LNCAP (cell line): Measurements from ENCODE around the gene RMDN2.

Experiments
- TF ChIP-seq, protein P1 (sequence below): fragments of 450-650 bp; IDR thresholded peaks from 2 replicates; pipeline ENCODE4 v1.5.1; 2017; ENCODE audit warnings: mild to moderate bottlenecking

RMDN2 gene

DNA sequence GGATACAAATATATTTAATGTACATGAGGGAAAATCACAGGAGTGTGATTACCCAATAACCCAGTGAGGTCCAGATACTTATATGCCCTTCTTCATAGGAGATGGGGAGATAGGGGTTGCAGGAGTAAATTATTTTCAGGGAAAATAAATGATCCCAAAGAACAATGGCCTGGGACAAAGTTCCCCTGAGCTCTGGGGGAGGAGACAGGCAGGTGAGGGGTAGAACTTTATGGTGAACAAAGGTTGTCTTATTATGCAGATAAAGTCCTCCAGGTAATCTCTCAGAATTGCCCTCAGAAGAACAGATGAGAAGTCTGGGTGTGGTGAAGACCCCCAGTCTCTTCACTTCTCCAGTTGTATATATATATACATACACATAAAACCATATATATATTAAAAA lies 22.1 kb upstream of the RMDN2 start:
- TF ChIP-seq, protein P1, sequence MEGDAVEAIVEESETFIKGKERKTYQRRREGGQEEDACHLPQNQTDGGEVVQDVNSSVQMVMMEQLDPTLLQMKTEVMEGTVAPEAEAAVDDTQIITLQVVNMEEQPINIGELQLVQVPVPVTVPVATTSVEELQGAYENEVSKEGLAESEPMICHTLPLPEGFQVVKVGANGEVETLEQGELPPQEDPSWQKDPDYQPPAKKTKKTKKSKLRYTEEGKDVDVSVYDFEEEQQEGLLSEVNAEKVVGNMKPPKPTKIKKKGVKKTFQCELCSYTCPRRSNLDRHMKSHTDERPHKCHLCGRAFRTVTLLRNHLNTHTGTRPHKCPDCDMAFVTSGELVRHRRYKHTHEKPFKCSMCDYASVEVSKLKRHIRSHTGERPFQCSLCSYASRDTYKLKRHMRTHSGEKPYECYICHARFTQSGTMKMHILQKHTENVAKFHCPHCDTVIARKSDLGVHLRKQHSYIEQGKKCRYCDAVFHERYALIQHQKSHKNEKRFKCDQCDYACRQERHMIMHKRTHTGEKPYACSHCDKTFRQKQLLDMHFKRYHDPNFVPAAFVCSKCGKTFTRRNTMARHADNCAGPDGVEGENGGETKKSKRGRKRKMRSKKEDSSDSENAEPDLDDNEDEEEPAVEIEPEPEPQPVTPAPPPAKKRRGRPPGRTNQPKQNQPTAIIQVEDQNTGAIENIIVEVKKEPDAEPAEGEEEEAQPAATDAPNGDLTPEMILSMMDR, result no peak

DNA sequence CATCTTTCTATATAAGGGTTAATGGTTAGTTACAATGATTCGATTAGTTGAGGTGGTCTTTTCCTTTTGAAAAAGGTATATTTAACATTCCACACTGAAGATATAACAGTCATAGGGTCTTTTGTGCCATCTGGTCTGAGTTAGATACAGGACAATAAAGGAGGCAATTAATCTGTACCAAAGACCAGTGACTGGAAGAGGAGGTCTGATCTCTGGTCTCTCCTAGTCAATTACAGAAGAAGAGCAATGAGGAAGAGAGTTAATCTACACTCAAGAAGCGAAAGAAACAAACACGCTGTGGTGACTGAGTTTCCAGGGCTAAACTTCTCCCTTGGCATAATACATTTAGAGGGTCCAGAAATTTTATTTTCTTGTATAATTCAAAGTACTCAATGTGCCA lies 20.7 kb upstream of the RMDN2 start:
- TF ChIP-seq, protein P1, result no peak

DNA sequence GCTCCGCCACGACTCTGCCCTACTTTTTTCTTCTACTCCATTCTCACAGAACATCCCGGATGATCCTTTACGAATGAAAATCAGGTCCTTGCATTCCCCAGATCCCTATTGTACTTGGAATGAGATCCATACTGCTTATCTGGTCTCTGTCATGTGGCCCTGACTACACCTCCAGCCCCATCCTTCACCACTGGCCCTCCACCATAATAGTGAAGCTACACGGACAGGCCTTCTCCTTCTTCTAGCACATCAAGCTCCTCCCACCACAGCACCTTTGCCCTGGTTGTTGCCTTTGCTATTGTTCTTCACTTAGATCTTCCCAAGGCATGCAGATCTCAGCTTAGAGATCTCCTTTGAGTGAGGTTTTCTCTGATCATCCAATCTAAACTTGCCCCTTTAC lies 20.1 kb upstream of the RMDN2 start:
- TF ChIP-seq, protein P1, result no peak

DNA sequence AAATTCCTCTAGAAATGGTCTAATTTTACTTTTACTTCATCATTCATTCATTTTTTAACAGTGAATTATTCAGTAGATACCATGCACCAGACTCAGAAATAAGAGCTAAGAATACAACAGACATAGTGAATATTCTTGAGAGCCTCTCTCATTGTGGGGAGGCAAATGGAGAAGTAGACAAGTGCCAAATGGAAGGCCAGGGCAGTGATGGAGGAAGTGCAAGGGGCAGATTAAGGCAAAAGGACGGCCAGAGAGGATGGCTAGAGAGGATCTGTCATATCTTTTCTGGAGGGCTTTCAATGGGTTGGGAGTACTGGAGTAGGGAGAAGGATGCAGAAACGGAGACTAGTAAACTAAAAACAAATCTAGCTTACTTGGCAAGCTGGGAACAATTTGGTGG lies 19.0 kb upstream of the RMDN2 start:
- TF ChIP-seq, protein P1, result no peak

DNA sequence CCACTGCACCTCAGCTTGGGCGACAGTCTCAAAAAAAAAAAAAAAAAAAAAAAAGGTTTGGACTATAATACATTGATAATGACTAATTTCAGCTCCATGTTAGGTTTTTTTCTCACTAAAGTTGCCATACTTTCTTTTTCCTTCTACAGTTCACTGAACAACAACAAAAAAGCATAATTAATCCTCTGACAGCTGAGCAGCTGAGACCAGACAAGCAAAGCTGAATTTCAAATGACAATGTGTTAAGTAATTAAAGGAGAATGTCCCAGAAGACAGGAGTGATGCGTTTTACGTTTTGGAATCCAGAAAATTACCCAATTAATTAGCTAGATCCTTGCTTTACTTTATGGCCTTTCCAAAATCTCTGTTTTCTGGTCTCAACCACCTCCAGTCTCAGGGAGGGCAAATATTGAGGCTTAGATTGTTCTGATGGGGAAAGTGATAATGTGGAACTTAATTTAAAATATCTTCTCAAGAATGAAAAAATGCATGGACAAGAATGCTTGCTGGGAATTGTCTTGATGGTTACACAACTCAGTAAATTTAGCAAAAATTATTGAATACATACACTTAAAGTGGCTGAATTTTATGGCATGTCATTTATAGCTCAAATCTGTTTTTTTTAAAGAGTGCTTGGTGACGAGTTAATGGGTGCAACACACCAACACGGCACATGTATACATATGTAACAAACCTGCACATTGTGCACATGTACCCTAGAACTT lies 17.4 kb upstream of the RMDN2 start:
- TF ChIP-seq, protein P1, result no peak

DNA sequence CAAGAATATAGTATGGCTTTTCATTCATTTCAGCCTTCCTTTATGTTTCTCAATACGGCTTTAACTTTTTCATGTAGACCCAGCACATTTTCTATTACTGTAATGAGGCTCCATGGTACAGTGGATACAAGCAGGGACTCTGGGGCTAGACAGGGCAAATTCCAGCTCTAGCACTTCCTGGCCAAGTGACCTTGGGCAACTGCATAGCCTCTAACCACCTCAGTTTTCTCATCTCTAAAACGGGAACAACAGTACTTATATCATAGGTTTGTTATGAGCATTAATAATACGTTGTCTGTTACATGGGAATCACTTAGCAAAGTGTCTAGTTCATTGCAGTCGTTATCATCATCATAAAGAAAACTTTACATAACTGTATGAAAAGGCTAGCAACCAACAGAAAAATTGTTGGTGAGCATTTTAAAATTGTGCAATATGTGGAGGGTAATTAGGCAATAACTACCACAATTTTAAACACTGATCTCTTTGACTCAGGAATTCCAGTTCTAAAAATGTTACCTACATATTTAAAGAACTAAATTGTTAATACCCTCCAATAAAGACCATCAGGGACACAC lies 13.7 kb upstream of the RMDN2 start:
- TF ChIP-seq, protein P1, result no peak

DNA sequence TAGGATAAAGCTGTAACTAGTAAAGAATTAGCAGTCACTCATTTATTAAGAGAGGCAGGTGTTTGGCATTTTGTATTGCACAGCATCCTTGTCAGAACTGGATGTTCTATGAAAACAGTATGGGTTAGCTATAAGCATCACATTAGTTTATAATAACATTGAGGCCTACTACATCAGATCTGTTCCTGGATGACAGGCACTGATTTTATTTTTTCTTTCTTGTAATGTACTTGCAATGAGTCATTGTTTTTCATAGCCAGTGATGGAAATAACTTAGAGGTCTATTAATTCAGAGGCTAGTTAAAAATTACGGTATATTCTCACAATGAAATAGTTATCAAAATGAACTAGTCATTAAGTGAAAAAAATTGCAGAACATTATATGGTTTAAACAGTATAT lies 13.0 kb upstream of the RMDN2 start:
- TF ChIP-seq, protein P1, result no peak
